Renal pelvis (tissue), 4 donors: ENCODE measurements around the gene EXOSC6. TPM values are rescaled to one million over a fixed set of nuclear protein-coding genes. Genes with fewer than 3 reads are reported as not detected.
"Not testable (repeated sequence)": the region's sequence is repeated elsewhere in the genome, so short reads cannot be mapped to it uniquely, and the experiment has no call there.

Experiments
- DNase-seq: peaks from one replicate; pipeline ENCODE4 v3.0.0-alpha.2; 2013
- polyA plus RNA-seq, 3 donors: library from polyadenylated mRNA; unstranded; fragments of 120-200 nt; gene quantifications; one replicate each; pipeline ENCODE4 v1.2.1, GENCODE V29; 2013; ENCODE audit not compliant: insufficient read length in 3 of 3

Gene EXOSC6
- polyA plus RNA-seq, 3 donors, result 13.6 to 18.5 (median 17.6) TPM

DNA sequence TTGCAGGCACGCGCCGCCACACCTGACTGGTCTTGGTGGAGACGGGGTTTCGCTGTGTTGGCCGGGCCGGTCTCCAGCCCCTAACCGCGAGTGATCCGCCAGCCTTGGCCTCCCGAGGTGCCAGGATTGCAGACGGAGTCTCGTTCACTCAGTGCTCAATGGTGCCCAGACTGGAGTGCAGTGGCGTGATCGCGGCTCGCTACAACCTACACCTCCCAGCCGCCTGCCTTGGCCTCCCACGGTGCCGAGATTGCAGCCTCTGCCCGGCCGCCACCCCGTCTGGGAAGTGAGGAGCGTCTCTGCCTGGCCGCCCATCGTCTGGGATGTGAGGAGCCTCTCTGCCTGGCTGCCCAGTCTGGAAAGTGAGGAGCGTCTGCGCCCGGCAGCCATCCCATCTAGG, 47.7 kb downstream of the EXOSC6 start:
- DNase-seq, result not testable (repeated sequence)

DNA sequence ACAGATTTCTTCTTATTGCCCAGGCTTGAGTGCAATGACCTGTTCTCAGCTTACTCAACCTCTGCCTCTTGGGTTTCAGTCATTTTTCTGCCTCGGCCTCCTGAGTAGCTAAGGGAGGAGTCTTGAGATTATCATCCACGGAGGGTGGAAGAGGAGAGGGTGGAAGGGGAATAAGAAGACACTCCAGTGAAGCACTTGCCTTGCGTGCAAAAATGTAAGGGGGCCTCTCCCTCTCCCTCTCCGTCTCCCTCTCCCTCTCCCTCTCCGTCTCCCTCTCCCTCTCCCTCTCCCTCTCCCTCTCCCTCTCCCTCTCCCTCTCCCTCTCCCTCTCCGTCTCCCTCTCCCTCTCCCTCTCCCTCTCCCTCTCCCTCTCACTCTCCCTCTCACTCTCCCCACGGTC, 48.2 kb downstream of the EXOSC6 start:
- DNase-seq, result not testable (repeated sequence)

GRCh38 chr16:70200063-70200462, 51.7 kb downstream of the EXOSC6 start:
- DNase-seq, result not testable (repeated sequence)

- not testable (repeated sequence) for DNase-seq
Observed at GRCh38 chr16:70199170-70199569, 52.6 kb downstream of the EXOSC6 start.

DNA sequence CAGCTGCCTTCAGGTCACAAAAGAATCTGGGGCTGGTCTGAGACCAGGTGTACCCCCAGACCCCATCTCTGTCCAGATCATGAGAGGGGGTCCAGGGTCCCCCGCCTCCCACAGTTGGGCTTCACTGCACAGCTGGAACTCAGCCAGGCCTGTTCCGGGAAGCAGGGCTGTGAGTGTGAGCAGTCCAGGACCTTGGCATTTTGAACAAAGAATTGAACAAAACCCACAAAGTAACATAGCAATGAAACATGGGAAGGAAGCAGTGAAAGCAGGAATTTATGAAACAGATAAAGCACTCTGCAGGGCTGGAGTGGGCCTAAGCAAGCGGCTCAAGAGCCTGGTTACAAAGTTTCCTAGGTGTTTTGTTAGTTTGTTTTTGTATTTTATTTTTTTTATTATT, 53.1 kb downstream of the EXOSC6 start:
- peak; percentile 12 for DNase-seq

DNA sequence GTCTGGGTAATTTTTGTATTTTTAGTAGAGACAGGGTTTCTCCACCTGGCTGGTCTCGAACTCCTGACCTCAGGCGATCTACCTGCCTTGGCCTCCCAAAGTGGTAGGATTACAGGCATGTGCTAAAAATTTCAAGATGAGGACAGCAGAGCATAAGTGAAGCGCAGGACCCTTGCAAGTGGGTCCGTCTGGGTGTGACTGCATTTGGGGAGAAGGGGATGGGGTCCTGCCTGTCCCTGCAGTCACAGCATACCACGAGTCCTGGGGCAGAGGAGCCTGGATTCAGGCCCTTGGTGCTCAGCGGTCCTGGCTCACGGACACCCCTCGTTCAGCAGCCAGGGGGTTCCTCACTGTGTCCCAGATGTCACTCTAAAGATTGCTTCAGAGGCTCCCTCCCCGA, 53.5 kb downstream of the EXOSC6 start:
- DNase-seq, result not testable (repeated sequence)

- not testable (repeated sequence) for DNase-seq
Observed at GRCh38 chr16:70197611-70198010, 54.1 kb downstream of the EXOSC6 start.

Other genes starting within 250 kb of the EXOSC6 start
- gene PDPR, start 137.6 kb downstream of the EXOSC6 start, polyA plus RNA-seq, result 10 to 100 TPM; 32.8 to 63.3 (median 47.5) TPM
- 10 to 100 TPM; 65.8 to 87.1 (median 71.1) TPM for gene CLEC18C, start 78.2 kb downstream of the EXOSC6 start, polyA plus RNA-seq
- 10 to 100 TPM; 82.5 to 95.4 (median 83.2) TPM for gene AARS1, start 37.6 kb upstream of the EXOSC6 start, polyA plus RNA-seq
- gene DDX19B, start 47.2 kb upstream of the EXOSC6 start, polyA plus RNA-seq, result 10 to 100 TPM; 31.4 to 38.1 (median 34.8) TPM
- 10 to 100 TPM; 42.7 to 52.6 (median 50.8) TPM for gene DDX19A, start 95.0 kb upstream of the EXOSC6 start, polyA plus RNA-seq
- 10 to 100 TPM; 28.2 to 29.7 (median 28.5) TPM for gene ST3GAL2, start 187.2 kb upstream of the EXOSC6 start, polyA plus RNA-seq
- gene FCSK, start 202.7 kb upstream of the EXOSC6 start, polyA plus RNA-seq, result 10 to 100 TPM; 14.6 to 22.7 (median 21.4) TPM